GM12878 (cell line): Measurements from ENCODE around the gene CATSPERZ.

ENCODE experiments used
- CEBPB ChIP-seq, 2 experiments: fragments of 150-350 bp in 1 of 2; IDR thresholded peaks; 2 replicates each; pipeline ENCODE4 v1.6.1; 2012 to 2014; ENCODE audit warnings: low read depth in 2 of 2, low read length in 2 of 2, borderline replicate concordance in 1 of 2, inconsistent platforms in 1 of 2
- SP1 ChIP-seq: IDR thresholded peaks from one replicate; pipeline ENCODE4 v1.6.1; 2011; ENCODE audit warnings: low read depth, low read length
- ZZZ3 ChIP-seq: IDR thresholded peaks from 2 replicates; pipeline ENCODE4 v1.6.1; 2011; ENCODE audit warnings: low read depth; ENCODE audit not compliant: control insufficient read depth, insufficient read length
- TF ChIP-seq, protein P1 (sequence below), 3 experiments: IDR thresholded peaks in 2 of 3; conservative IDR thresholded peaks in 1 of 3; 2 replicates each; pipeline ENCODE4 v1.5.1; 2011; ENCODE audit warnings: low read depth in 3 of 3, low read length in 3 of 3, mild to moderate bottlenecking in 3 of 3, control low read depth in 2 of 3, moderate library complexity in 2 of 3, inconsistent platforms in 1 of 3, mixed read lengths in 1 of 3; ENCODE audit not compliant: control insufficient read depth in 2 of 3, insufficient read depth in 1 of 3; ENCODE audit errors: extremely low read depth in 1 of 3
- TF ChIP-seq, protein P2 (sequence below): IDR thresholded peaks from 2 replicates; pipeline ENCODE4 v1.6.1; 2012; ENCODE audit warnings: mild to moderate bottlenecking, low read depth, low read length

DNA sequence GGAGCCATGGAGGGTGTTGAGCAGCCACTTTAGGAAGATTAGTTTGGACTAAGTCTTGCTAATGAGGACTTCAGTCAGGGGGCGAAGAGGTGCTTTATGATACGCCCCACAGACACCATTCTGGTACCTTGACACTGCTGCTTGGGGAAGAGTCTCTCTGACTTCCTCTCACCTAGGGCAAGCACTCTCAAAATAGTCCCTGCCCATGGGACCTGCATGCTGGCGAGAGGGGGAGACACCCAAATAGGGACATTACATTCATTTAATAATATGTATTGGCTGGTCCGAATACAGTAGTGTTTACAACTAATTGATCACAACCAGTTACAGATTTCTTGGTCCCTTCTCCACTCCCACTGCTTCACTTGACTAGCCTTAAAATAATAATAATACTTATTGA is 4.4 kb upstream of the CATSPERZ start:
- TF ChIP-seq CEBPB (IDR thresholded peaks at IDR 0.05; ENCODE audit: borderline replicate concordance in 1 of 2, low read depth in 2 of 2, low read length in 2 of 2) (no peak), SP1 (no peak), ZZZ3 (no peak)
- TF ChIP-seq, protein P1, sequence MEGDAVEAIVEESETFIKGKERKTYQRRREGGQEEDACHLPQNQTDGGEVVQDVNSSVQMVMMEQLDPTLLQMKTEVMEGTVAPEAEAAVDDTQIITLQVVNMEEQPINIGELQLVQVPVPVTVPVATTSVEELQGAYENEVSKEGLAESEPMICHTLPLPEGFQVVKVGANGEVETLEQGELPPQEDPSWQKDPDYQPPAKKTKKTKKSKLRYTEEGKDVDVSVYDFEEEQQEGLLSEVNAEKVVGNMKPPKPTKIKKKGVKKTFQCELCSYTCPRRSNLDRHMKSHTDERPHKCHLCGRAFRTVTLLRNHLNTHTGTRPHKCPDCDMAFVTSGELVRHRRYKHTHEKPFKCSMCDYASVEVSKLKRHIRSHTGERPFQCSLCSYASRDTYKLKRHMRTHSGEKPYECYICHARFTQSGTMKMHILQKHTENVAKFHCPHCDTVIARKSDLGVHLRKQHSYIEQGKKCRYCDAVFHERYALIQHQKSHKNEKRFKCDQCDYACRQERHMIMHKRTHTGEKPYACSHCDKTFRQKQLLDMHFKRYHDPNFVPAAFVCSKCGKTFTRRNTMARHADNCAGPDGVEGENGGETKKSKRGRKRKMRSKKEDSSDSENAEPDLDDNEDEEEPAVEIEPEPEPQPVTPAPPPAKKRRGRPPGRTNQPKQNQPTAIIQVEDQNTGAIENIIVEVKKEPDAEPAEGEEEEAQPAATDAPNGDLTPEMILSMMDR (IDR thresholded peaks at IDR 0.05 in 2 of 3, conservative IDR thresholded peaks at IDR 0.05 in 1 of 3; ENCODE audit: control insufficient read depth in 2 of 3, extremely low read depth in 1 of 3, insufficient read depth in 1 of 3, low read depth in 3 of 3, low read length in 3 of 3) = no peak
- TF ChIP-seq, protein P2, sequence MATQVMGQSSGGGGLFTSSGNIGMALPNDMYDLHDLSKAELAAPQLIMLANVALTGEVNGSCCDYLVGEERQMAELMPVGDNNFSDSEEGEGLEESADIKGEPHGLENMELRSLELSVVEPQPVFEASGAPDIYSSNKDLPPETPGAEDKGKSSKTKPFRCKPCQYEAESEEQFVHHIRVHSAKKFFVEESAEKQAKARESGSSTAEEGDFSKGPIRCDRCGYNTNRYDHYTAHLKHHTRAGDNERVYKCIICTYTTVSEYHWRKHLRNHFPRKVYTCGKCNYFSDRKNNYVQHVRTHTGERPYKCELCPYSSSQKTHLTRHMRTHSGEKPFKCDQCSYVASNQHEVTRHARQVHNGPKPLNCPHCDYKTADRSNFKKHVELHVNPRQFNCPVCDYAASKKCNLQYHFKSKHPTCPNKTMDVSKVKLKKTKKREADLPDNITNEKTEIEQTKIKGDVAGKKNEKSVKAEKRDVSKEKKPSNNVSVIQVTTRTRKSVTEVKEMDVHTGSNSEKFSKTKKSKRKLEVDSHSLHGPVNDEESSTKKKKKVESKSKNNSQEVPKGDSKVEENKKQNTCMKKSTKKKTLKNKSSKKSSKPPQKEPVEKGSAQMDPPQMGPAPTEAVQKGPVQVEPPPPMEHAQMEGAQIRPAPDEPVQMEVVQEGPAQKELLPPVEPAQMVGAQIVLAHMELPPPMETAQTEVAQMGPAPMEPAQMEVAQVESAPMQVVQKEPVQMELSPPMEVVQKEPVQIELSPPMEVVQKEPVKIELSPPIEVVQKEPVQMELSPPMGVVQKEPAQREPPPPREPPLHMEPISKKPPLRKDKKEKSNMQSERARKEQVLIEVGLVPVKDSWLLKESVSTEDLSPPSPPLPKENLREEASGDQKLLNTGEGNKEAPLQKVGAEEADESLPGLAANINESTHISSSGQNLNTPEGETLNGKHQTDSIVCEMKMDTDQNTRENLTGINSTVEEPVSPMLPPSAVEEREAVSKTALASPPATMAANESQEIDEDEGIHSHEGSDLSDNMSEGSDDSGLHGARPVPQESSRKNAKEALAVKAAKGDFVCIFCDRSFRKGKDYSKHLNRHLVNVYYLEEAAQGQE = no peak
